GM19025 (cell line): ENCODE data around the gene CAMK2A.

Source experiments
- ATAC-seq: cut with Tn5 transposase; IDR thresholded peaks from one replicate; pipeline ENCODE4 v1.9.1; 2021; ENCODE audit warnings: mild to moderate bottlenecking, low read depth, moderate library complexity; ENCODE audit not compliant: unreplicated experiment

Gene CAMK2A

DNA sequence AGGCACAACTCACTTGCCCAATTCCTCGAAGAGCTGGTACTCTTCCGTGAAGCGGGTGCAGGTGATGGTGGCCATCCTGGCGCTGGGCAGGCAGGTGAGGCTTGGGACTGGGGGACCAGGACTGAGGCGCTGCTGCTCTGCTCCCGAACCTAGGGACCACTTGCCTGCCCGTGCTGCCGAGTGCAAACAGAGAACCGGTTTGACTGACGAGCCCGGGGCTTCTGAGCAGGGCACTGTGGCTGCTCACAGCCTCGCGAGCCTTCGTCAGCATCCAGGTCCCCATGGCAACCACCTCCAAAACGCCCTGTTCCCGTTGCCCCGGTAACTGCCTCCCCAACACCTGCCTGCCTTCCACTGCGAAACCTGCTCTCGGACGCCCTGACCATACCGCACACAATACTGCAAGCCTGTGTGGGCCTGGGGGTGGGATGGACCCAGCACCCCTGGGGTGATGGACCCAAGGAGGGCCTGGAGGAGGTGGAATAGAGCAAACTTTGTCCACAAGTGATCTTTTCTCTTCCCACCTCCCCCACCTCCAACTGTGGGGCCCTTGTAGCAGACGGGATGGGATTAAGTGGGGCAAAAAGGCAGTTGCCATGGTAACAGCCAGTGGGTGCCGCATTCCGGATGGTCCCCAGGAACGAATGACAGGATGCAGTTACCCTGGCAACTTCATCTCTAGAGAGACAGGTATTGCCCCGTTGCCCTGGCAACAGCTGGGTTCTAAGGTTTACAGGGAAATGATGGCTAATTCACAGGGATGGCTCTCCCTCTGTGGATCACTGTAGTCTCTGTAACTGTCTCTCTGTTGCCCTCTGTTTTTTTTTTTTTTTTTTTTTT lies at the start of gene CAMK2A:
TSS of gene CAMK2A (minus strand) at position 223 of the 840 bp plus-strand sequence. CDS start at position 75, 148 bp downstream.
- ATAC-seq: no peak

DNA sequence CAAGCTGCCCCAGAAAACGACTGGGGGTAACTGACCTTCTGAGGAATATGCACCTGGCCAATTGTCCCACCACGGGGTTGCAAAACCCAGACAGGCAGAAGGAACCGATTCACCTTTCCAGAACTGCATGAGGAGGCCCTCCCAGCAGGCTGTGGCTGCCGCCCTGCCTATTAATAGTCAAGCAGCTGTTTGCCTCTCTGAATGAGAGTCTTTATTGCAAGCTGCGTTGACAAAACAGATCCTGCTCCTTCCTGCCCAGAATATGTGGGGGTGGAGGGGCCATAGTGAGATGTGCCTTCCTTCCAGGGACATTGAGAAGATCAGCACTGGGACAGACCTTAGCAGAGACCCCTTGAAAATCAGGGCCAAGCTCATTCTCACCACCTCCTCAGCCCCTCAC lies 49.6 kb upstream of the CAMK2A start:
- ATAC-seq: no peak

DNA sequence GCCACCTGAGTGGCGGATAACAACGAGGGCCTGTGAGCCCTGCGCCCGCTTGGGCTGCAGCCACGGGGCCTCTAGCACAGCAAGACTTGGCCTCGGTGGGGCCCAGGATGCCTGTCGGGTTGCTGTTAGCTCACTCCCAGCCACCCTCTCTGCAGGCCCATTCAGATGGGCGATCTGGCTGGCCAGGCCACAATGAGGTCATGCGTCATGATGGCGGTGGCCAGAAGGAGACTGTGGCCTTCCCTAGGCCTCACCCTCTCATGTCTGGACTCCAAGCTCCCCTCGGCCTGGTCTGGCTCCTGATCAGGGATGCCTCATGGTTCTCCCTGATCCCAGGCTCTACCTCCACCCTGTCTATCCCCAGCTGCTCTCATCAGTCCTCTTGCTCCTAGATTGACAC lies 49.0 kb upstream of the CAMK2A start:
- ATAC-seq: no peak

- ATAC-seq: no peak
Observed at GRCh38 chr5:150335778-150336177, 46.2 kb upstream of the CAMK2A start.

DNA sequence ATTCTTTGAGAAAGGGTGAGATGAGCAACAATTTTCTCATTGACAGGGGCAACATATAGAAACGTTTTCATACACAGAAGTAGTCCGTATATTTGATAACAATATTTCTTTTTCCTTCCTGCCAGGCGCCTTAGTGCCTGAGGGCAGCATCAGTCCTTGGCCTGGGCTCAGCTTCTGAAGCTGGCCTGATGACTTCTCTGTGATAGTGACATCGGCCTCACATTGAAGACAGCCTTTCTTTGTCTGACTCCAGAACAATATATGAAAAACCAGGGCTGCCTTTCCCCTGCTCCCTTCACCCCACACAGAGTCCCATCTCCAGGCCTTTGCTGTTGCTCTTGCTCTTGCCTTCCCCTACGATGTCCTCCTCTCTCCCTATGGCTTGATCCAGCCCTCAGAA lies 43.8 kb upstream of the CAMK2A start:
- no peak for ATAC-seq

GRCh38 chr5:150329881-150330876 lies 40.6 kb upstream of the CAMK2A start:
- ATAC-seq: no peak

GRCh38 chr5:150329038-150329437 lies 39.5 kb upstream of the CAMK2A start:
- no peak for ATAC-seq

DNA sequence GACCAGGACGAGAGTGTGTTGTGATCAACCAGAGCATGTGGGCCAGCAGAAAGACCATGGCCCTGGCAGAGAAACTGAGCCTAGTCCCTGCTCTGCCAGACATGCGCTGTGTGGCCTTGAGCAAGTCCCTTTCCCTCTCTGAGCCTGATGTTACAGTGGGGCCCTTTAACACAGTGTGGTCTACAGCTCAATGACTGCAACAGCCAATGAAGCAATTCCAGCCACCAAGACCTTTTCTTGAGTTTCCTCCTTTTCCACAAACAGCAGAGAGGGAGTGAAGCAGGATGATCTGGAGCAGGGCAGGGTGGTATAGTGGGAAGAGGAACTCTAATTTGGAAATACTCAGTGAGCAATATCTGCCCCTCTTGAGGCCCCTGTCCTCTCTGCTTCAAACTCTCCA lies 38.9 kb upstream of the CAMK2A start:
- no peak for ATAC-seq

- no peak for ATAC-seq
Observed at GRCh38 chr5:150327139-150327538, 37.6 kb upstream of the CAMK2A start.

DNA sequence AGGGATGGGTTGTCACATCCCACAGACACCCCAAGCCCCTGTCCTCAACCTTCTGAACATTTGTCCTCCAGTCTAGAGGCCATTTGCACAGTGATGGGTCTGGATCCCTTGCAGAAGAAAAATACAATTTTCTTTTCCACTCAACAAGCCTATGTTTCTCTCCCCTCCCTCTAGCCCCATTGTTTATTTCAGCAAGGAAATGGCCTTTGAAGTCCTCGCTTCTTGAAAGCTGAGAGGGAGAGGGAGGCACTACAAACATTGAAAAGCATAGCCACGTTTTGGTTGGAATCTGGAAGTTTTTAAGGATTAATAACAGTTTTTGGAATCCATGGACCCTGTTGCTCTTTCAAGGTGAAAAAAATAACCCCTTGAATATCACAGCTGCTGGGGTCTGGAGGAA lies 37.1 kb upstream of the CAMK2A start:
- ATAC-seq: no peak

GRCh38 chr5:150325426-150325825 lies 35.9 kb upstream of the CAMK2A start:
- ATAC-seq: no peak

- ATAC-seq: no peak
Observed at GRCh38 chr5:150323819-150324218, 34.2 kb upstream of the CAMK2A start.

GRCh38 chr5:150323092-150323491 lies 33.5 kb upstream of the CAMK2A start:
- no peak for ATAC-seq

DNA sequence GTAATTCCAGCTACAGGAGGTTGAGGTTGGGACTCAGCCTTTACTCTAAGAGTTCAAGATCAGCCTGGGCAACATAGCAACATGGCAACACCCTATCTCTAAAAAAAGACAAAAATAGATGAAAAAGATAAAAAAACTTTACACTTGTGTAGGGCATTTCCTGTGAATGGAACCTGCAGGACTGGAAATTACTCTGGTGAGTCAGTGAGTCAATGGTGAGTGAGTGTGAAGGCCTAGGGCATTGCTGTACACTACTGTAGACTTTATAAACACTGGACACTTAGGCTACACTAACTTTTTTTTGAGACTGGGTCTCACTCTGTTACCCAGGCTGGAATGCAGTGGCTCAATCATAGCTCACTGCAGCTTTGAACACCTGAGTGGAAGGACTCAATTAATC lies 32.6 kb upstream of the CAMK2A start:
- no peak for ATAC-seq

GRCh38 chr5:150321784-150322183 lies 32.2 kb upstream of the CAMK2A start:
- ATAC-seq: no peak

GRCh38 chr5:150321211-150321610 lies 31.6 kb upstream of the CAMK2A start:
- ATAC-seq: no peak

DNA sequence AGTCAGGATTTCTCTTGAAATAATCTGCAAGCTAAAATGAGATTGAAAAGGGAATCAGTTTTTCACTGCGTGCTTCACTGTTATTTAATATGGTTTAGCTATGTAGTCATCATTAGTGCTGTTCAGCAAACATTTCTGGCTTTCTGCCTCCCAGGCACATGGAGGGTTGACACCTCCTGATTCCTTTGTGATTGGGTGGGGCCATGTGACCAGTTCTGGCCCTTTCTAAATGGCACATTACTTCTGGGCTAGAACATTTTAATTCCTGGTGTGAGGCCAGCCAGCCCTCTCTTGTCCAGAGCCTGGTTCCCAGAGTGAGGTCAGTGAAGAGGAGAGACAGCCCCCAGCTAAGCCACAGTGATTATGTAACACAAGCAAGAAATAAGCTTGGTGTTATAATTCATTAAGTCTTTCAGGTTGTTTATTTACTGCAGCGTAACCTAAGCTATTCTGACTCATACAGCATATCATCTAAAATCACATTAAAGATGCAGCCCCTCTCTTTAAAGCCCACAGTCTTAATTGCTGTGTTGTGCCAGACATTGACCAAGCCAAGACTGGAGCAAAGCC lies 30.6 kb upstream of the CAMK2A start:
- no peak for ATAC-seq

DNA sequence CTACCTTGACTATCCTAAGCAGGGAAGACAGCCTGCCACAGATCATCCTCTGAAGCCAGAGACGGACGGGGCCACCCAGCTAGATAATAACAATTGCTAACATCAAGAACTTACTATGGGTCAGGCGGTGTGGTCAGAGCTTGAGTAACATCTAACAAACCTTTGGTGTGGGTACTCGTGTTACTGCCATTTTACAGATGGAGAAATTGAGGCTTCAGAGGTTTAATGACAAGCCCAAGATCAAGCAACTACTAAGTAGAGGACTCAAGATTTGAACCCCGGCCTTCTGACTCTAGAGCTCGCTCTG lies 29.9 kb upstream of the CAMK2A start:
- ATAC-seq: no peak

DNA sequence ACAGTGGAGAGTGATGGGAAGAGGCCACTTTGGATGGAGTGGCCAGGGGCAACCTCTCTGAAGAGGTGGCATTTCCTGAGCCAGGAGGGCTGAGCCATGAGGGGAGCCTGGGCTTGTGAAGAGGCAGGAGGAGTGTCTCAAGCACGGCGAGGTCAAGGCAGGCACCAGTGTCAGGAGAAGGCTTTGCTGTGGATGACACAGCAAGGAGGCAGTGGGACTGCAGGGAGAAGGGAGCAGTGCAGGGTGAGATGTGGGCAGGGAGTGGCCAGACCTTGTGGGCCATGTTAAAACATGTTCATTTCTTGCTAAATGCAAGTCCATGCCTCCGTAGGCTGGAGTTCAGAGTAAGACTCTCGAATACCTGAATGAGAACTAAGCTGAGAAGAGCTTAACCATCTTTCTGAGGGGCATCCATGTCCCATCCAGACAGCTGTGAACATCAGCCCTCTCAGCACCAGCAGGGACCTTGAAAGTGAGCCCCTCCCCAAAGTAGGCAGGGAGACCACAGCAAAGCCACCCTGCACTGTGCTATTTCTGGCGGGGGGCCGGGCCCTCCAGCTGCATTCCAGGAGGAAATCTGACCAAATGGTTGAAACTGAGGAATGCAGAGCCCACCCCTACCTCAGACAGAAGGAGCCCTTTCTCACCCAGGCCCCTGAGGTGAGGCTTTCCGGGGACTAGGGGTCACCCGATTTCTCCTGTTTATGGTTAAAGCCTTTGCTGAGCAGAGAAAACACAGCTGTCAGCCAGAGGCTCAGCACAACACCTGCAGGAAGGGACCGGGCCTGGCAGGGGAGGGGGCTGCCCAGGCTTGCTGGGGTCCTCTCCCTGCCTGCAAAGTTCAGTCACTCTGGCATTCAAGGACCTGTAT lies 29.3 kb upstream of the CAMK2A start:
- no peak for ATAC-seq
